Gastroesophageal sphincter (tissue), 3 donors: ENCODE results near the gene RGP1.

Experiments
- EP300 ChIP-seq: sonication (generic); formaldehyde crosslinking; IDR thresholded peaks from one replicate; pipeline ENCODE4 v1.6.1; 2017; ENCODE audit warnings: antibody characterized with exemption, mild to moderate bottlenecking
- POLR2A ChIP-seq, 2 donors: fragments of 450-650 bp; IDR thresholded peaks; one replicate each; pipeline ENCODE4 v1.6.1; 2017; ENCODE audit warnings: antibody characterized with exemption in 2 of 2, mild to moderate bottlenecking in 2 of 2, moderate library complexity in 1 of 2
- TF ChIP-seq, protein P1 (sequence below), 4 experiments: fragments of 200-600 bp in 2 of 4; fragments of 450-650 bp in 2 of 4; sonication (generic) in 1 of 4; IDR thresholded peaks; one replicate each; pipeline ENCODE4 v1.5.1; 2017 to 2019; ENCODE audit warnings: antibody characterized with exemption in 4 of 4, mild to moderate bottlenecking in 2 of 4, moderate library complexity in 2 of 4

DNA sequence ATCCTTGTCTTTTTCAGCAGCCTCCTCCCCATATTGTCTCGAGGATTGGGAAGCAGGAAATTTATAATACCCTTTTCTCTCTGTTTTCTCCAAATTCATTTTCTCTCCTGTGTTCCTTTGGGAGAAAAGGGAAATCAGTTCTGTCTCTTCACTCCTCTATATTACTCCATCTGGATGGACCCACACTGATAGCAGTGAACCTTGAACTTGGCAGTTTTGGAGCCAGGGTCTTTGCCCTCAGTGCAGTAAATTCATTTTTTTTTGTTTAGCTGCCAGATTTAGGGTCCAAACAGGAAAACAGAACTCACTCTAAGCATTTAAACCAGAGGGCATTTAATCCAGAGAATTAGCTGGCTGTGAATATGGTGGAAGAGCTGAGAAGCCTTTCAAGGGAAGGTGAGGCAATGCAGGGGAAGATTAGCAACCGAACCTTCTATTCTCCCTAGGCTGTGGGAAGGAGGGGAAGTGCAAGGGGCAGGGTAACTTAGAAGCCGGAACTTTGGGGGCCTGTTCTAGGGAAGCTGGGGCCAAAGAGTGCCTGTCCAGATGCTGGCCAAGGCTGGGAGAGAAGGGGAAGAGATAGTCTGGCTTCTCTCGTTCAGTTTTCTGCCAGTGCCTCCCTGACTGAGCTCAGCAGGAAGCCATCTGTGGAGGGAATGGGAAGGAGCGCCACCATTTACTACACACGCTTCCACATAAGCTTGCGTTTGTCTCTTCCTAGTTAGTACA, 26.0 kb downstream of the RGP1 start:
- TF ChIP-seq, protein P1, sequence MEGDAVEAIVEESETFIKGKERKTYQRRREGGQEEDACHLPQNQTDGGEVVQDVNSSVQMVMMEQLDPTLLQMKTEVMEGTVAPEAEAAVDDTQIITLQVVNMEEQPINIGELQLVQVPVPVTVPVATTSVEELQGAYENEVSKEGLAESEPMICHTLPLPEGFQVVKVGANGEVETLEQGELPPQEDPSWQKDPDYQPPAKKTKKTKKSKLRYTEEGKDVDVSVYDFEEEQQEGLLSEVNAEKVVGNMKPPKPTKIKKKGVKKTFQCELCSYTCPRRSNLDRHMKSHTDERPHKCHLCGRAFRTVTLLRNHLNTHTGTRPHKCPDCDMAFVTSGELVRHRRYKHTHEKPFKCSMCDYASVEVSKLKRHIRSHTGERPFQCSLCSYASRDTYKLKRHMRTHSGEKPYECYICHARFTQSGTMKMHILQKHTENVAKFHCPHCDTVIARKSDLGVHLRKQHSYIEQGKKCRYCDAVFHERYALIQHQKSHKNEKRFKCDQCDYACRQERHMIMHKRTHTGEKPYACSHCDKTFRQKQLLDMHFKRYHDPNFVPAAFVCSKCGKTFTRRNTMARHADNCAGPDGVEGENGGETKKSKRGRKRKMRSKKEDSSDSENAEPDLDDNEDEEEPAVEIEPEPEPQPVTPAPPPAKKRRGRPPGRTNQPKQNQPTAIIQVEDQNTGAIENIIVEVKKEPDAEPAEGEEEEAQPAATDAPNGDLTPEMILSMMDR (IDR thresholded peaks at IDR 0.05) = no peak
- TF ChIP-seq EP300 (no peak), POLR2A (IDR thresholded peaks at IDR 0.05) (no peak)
